WTC11 (cell line): Measurements from ENCODE around the gene SULF2. TPM values are rescaled to one million over a fixed set of nuclear protein-coding genes. Genes with fewer than 3 reads are reported as not detected.
A peak's percentile ranks its signal among the peaks of the same experiment; 100 is the strongest.

ENCODE experiments used
- ATAC-seq: fragments of 200-7000 bp; cut with Tn5 transposase; 2 replicates; pipeline ENCODE4 v1.10.0; 2021; ENCODE audit warnings: mild to moderate bottlenecking, moderate library complexity
- CTCF ChIA-PET: fragments of 300-600 bp; sonication (Branson Sonifier 250); formaldehyde crosslinking; loops from one replicate; lab custom pipeline; 2021; ENCODE audit warnings: antibody characterized with exemption; lab: Charles Lee
- POLR2A ChIA-PET: fragments of 350-600 bp; sonication (Branson Sonifier 250); formaldehyde crosslinking; loops from one replicate; lab custom pipeline; 2021; ENCODE audit warnings: antibody characterized with exemption; lab: Charles Lee
- DNase-seq: peaks from one replicate; pipeline ENCODE4 v3.0.0; 2021; ENCODE audit warnings: low spot score
- H3K27ac Mint-ChIP-seq: 2 replicates; pipeline ENCODE4 v1.8.0; 2021; ENCODE audit warnings: mixed read lengths
- H3K27me3 Mint-ChIP-seq: 2 replicates; pipeline ENCODE4 v1.8.0; 2021; ENCODE audit warnings: low read depth, mild to moderate bottlenecking, moderate library complexity, mixed read lengths
- H3K36me3 Mint-ChIP-seq: 2 replicates; pipeline ENCODE4 v1.8.0; 2021; ENCODE audit warnings: mixed read lengths
- H3K4me1 Mint-ChIP-seq: 2 replicates; pipeline ENCODE4 v1.8.0; 2022; ENCODE audit warnings: mixed read lengths
- H3K4me3 Mint-ChIP-seq: 2 replicates; pipeline ENCODE4 v1.8.0; 2021; ENCODE audit warnings: mild to moderate bottlenecking, moderate library complexity, mixed read lengths
- H3K9me3 Mint-ChIP-seq: 2 replicates; pipeline ENCODE4 v1.8.0; 2021; ENCODE audit warnings: mixed read lengths
- CBFB ChIP-seq: sonication (generic); formaldehyde crosslinking; IDR thresholded peaks from 2 replicates; pipeline ENCODE4 v1.8.1; 2022; ENCODE audit warnings: mild to moderate bottlenecking, low read depth, missing genetic modification reagents
- ELF4 ChIP-seq: sonication (generic); formaldehyde crosslinking; IDR thresholded peaks from 2 replicates; pipeline ENCODE4 v1.8.1; 2022; ENCODE audit warnings: low read depth, mild to moderate bottlenecking, moderate library complexity, missing genetic modification reagents
- FOXP1 ChIP-seq: sonication (generic); formaldehyde crosslinking; IDR thresholded peaks from 2 replicates; pipeline ENCODE4 v1.8.0; 2022; ENCODE audit warnings: missing genetic modification reagents, mild to moderate bottlenecking, moderate library complexity, borderline replicate concordance
- GABPB1 ChIP-seq: sonication (generic); formaldehyde crosslinking; IDR thresholded peaks from 2 replicates; pipeline ENCODE4 v1.8.1; 2023; ENCODE audit warnings: mild to moderate bottlenecking, missing genetic modification reagents
- TP53 ChIP-seq: sonication (generic); formaldehyde crosslinking; IDR thresholded peaks from 2 replicates; pipeline ENCODE4 v1.8.1; 2023; ENCODE audit warnings: mild to moderate bottlenecking, missing genetic modification reagents
- ZBTB21 ChIP-seq: sonication (generic); formaldehyde crosslinking; IDR thresholded peaks from 2 replicates; pipeline ENCODE4 v1.8.1; 2023; ENCODE audit warnings: mild to moderate bottlenecking, missing genetic modification reagents, borderline replicate concordance
- total RNA-seq: library from RNA; stranded (reverse); gene quantifications from 3 replicates; pipeline ENCODE4 v1.2.3, GENCODE V29; 2021
- TF ChIP-seq, protein P1 (sequence below): fragments of 250-450 bp; sonication (Bioruptor Pico); IDR thresholded peaks from 2 replicates; pipeline ENCODE4 v2.1.2; 2022; ENCODE audit warnings: mild to moderate bottlenecking, moderate library complexity
- TF ChIP-seq, protein P2 (sequence below): sonication (generic); formaldehyde crosslinking; conservative IDR thresholded peaks from 2 replicates; pipeline ENCODE4 v1.8.1; 2023; ENCODE audit warnings: mild to moderate bottlenecking, low read depth, missing genetic modification reagents, moderate library complexity
- TF ChIP-seq, protein P3 (sequence below): sonication (generic); formaldehyde crosslinking; IDR thresholded peaks from 2 replicates; pipeline ENCODE4 v1.8.1; 2023; ENCODE audit warnings: mild to moderate bottlenecking, missing genetic modification reagents, borderline replicate concordance
- TF ChIP-seq, protein P4 (sequence below): sonication (generic); formaldehyde crosslinking; IDR thresholded peaks from 2 replicates; pipeline ENCODE4 v1.8.1; 2022; ENCODE audit warnings: low read depth, missing genetic modification reagents, borderline replicate concordance
- TF ChIP-seq, protein P5 (sequence below): fragments of 200-600 bp; IDR thresholded peaks from 2 replicates; pipeline ENCODE4 v1.8.0; 2022; ENCODE audit warnings: antibody characterized with exemption
- TF ChIP-seq, protein P6 (sequence below): fragments of 250-450 bp; sonication (Bioruptor Pico); IDR thresholded peaks from 2 replicates; pipeline ENCODE4 v1.9.0; 2021; ENCODE audit warnings: mild to moderate bottlenecking, borderline replicate concordance

The SULF2 gene
- total RNA-seq, 1 experiment from 2014 or later = 36.0 TPM

DNA sequence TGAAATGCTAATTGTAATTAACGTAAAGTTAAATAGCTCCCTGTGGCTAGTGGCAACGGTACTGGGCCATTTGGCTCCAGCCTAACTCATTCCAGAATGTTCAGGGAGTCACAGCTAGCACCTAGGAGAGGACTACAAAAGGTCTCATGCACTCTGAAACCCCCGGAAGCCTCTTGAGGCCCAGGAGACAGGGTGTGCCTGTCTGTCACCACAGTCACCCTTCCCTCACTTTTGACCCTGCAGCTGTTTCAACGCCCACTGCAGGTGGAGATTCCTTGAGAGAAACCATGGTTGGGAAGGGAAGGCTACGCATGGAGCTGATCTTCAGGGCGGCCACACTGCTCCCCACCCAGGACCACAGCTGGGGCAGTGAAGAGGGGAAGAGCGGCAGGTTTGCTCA is 58.6 kb downstream of the SULF2 start:
- ChIA-PET POLR2A (no interaction called here), CTCF (interaction anchor here (1.1 to 1.8 kb wide), 3 partner anchors 59 to 894 kb away, joined by 3 to 5 read pairs (median 4); partner anchors contain the start of gene SULF2)
- H3K27me3 Mint-ChIP-seq = no peaks in the 10 kb centered on the region
- no peak overlapping the region for H3K4me3 Mint-ChIP-seq
- no peak for DNase-seq
- ATAC-seq = no peak
- no peak overlapping the region for H3K27ac Mint-ChIP-seq
- TF ChIP-seq FOXP1 (no peak), TP53 (CRISPR knock-in tag) (no peak), ELF4 (CRISPR knock-in tag) (no peak), ZBTB21 (CRISPR knock-in tag) (no peak), CBFB (CRISPR knock-in tag) (no peak)
- TF ChIP-seq, protein P1, sequence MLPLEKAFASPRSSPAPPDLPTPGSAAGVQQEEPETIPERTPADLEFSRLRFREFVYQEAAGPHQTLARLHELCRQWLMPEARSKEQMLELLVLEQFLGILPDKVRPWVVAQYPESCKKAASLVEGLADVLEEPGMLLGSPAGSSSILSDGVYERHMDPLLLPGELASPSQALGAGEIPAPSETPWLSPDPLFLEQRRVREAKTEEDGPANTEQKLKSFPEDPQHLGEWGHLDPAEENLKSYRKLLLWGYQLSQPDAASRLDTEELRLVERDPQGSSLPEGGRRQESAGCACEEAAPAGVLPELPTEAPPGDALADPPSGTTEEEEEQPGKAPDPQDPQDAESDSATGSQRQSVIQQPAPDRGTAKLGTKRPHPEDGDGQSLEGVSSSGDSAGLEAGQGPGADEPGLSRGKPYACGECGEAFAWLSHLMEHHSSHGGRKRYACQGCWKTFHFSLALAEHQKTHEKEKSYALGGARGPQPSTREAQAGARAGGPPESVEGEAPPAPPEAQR (CRISPR knock-in tag) = no peak
- TF ChIP-seq, protein P2, sequence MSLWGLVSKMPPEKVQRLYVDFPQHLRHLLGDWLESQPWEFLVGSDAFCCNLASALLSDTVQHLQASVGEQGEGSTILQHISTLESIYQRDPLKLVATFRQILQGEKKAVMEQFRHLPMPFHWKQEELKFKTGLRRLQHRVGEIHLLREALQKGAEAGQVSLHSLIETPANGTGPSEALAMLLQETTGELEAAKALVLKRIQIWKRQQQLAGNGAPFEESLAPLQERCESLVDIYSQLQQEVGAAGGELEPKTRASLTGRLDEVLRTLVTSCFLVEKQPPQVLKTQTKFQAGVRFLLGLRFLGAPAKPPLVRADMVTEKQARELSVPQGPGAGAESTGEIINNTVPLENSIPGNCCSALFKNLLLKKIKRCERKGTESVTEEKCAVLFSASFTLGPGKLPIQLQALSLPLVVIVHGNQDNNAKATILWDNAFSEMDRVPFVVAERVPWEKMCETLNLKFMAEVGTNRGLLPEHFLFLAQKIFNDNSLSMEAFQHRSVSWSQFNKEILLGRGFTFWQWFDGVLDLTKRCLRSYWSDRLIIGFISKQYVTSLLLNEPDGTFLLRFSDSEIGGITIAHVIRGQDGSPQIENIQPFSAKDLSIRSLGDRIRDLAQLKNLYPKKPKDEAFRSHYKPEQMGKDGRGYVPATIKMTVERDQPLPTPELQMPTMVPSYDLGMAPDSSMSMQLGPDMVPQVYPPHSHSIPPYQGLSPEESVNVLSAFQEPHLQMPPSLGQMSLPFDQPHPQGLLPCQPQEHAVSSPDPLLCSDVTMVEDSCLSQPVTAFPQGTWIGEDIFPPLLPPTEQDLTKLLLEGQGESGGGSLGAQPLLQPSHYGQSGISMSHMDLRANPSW (CRISPR knock-in tag) = no peak
- TF ChIP-seq, protein P3, sequence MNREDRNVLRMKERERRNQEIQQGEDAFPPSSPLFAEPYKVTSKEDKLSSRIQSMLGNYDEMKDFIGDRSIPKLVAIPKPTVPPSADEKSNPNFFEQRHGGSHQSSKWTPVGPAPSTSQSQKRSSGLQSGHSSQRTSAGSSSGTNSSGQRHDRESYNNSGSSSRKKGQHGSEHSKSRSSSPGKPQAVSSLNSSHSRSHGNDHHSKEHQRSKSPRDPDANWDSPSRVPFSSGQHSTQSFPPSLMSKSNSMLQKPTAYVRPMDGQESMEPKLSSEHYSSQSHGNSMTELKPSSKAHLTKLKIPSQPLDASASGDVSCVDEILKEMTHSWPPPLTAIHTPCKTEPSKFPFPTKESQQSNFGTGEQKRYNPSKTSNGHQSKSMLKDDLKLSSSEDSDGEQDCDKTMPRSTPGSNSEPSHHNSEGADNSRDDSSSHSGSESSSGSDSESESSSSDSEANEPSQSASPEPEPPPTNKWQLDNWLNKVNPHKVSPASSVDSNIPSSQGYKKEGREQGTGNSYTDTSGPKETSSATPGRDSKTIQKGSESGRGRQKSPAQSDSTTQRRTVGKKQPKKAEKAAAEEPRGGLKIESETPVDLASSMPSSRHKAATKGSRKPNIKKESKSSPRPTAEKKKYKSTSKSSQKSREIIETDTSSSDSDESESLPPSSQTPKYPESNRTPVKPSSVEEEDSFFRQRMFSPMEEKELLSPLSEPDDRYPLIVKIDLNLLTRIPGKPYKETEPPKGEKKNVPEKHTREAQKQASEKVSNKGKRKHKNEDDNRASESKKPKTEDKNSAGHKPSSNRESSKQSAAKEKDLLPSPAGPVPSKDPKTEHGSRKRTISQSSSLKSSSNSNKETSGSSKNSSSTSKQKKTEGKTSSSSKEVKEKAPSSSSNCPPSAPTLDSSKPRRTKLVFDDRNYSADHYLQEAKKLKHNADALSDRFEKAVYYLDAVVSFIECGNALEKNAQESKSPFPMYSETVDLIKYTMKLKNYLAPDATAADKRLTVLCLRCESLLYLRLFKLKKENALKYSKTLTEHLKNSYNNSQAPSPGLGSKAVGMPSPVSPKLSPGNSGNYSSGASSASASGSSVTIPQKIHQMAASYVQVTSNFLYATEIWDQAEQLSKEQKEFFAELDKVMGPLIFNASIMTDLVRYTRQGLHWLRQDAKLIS (CRISPR knock-in tag) = no peak
- TF ChIP-seq, protein P4, sequence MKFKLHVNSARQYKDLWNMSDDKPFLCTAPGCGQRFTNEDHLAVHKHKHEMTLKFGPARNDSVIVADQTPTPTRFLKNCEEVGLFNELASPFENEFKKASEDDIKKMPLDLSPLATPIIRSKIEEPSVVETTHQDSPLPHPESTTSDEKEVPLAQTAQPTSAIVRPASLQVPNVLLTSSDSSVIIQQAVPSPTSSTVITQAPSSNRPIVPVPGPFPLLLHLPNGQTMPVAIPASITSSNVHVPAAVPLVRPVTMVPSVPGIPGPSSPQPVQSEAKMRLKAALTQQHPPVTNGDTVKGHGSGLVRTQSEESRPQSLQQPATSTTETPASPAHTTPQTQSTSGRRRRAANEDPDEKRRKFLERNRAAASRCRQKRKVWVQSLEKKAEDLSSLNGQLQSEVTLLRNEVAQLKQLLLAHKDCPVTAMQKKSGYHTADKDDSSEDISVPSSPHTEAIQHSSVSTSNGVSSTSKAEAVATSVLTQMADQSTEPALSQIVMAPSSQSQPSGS (CRISPR knock-in tag) = no peak
- peaks cover 12% of the 10 kb centered on the region for H3K4me1 Mint-ChIP-seq
- peaks cover 11% of the 10 kb centered on the region for H3K9me3 Mint-ChIP-seq
- H3K36me3 Mint-ChIP-seq = peaks cover 10% of the 10 kb centered on the region

DNA sequence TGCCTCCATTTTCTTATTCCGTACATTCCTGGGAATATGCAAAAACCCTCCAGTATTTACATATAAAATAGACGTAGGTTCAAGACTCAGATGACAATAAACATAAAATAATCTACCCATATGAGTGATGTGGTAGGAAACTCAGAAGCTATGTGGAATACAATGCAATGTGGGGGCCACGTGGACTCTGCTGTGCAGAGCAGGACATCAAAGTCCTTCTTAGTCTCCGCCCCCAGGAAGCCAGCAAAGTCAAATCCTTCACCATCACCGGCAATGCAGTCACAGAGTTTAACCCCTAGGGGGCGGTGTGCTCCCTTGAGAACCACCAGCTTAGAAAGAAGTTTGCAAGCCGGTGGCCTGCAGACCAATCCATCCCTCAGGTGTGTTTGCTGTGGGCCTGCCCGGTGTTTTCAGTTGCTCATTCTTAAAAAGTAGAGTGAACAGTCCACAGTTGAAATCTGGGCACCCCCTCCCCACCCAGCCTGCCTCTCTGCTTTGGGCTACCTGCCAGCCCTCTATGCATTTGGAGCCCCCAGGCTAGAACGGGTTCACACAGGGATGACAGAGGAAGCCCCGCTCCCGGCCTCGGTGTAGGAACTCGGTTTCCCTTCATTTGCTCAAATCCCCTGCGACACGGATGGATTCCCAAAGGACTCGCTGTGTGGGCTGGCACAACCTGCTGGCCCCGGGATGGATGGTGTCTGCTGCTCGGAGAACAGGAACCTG is 59.9 kb downstream of the SULF2 start:
- peaks cover 11% of the 10 kb centered on the region for H3K9me3 Mint-ChIP-seq
- ATAC-seq (peak; percentile 84), DNase-seq (peak; percentile 79)
- POLR2A ChIA-PET = no interaction called here
- H3K27me3 Mint-ChIP-seq = no peaks in the 10 kb centered on the region
- H3K27ac Mint-ChIP-seq = no peak overlapping the region
- H3K36me3 Mint-ChIP-seq = peaks cover 10% of the 10 kb centered on the region
- TF ChIP-seq GABPB1 (CRISPR knock-in tag) = peak; percentile 43; the same call in 1 of the 2 replicates
- TF ChIP-seq, protein P5, sequence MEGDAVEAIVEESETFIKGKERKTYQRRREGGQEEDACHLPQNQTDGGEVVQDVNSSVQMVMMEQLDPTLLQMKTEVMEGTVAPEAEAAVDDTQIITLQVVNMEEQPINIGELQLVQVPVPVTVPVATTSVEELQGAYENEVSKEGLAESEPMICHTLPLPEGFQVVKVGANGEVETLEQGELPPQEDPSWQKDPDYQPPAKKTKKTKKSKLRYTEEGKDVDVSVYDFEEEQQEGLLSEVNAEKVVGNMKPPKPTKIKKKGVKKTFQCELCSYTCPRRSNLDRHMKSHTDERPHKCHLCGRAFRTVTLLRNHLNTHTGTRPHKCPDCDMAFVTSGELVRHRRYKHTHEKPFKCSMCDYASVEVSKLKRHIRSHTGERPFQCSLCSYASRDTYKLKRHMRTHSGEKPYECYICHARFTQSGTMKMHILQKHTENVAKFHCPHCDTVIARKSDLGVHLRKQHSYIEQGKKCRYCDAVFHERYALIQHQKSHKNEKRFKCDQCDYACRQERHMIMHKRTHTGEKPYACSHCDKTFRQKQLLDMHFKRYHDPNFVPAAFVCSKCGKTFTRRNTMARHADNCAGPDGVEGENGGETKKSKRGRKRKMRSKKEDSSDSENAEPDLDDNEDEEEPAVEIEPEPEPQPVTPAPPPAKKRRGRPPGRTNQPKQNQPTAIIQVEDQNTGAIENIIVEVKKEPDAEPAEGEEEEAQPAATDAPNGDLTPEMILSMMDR = peak; percentile 95
- TF ChIP-seq, protein P6, sequence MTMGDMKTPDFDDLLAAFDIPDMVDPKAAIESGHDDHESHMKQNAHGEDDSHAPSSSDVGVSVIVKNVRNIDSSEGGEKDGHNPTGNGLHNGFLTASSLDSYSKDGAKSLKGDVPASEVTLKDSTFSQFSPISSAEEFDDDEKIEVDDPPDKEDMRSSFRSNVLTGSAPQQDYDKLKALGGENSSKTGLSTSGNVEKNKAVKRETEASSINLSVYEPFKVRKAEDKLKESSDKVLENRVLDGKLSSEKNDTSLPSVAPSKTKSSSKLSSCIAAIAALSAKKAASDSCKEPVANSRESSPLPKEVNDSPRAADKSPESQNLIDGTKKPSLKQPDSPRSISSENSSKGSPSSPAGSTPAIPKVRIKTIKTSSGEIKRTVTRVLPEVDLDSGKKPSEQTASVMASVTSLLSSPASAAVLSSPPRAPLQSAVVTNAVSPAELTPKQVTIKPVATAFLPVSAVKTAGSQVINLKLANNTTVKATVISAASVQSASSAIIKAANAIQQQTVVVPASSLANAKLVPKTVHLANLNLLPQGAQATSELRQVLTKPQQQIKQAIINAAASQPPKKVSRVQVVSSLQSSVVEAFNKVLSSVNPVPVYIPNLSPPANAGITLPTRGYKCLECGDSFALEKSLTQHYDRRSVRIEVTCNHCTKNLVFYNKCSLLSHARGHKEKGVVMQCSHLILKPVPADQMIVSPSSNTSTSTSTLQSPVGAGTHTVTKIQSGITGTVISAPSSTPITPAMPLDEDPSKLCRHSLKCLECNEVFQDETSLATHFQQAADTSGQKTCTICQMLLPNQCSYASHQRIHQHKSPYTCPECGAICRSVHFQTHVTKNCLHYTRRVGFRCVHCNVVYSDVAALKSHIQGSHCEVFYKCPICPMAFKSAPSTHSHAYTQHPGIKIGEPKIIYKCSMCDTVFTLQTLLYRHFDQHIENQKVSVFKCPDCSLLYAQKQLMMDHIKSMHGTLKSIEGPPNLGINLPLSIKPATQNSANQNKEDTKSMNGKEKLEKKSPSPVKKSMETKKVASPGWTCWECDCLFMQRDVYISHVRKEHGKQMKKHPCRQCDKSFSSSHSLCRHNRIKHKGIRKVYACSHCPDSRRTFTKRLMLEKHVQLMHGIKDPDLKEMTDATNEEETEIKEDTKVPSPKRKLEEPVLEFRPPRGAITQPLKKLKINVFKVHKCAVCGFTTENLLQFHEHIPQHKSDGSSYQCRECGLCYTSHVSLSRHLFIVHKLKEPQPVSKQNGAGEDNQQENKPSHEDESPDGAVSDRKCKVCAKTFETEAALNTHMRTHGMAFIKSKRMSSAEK = no peak
- H3K4me3 Mint-ChIP-seq = no peak overlapping the region
- H3K4me1 Mint-ChIP-seq = peaks cover 14% of the 10 kb centered on the region
- CTCF ChIA-PET = interaction anchor here (0.5 to 2.3 kb wide), 25 partner anchors 8 to 1380 kb away, joined by 3 to 15 read pairs (median 4); partner anchors contain the start of gene SULF2
